Panc1 (cell line): ENCODE results near the gene REV3L.

Experiments used
- CTCF ChIP-seq: fragments of 450-650 bp; IDR thresholded peaks from 2 replicates; pipeline ENCODE4 v1.5.1; 2017; ENCODE audit warnings: mild to moderate bottlenecking
- POLR2AphosphoS5 ChIP-seq: IDR thresholded peaks from 2 replicates; pipeline ENCODE4 v1.6.1; 2012; ENCODE audit warnings: mild to moderate bottlenecking, low read depth, low read length, moderate library complexity
- SIN3A ChIP-seq: IDR thresholded peaks from 2 replicates; pipeline ENCODE4 v1.6.1; 2012; ENCODE audit warnings: low read depth, mild to moderate bottlenecking, low read length, moderate library complexity, borderline replicate concordance; ENCODE audit not compliant: insufficient read depth

- no peak for TF ChIP-seq CTCF
- no peak for TF ChIP-seq POLR2AphosphoS5
- no peak for TF ChIP-seq SIN3A
These were observed 199.3 kb downstream of the REV3L start for GRCh38 chr6:111283707-111284106.
